Mononuclear cell (primary cell): Measurements from ENCODE around the gene GK. TPM values are rescaled to one million over a fixed set of nuclear protein-coding genes. Genes with fewer than 3 reads are reported as not detected.
"Not testable (repeated sequence)": the region's sequence is repeated elsewhere in the genome, so short reads cannot be mapped to it uniquely, and the experiment has no call there.

ENCODE experiments used
- H3K27me3 ChIP-seq: 2 replicates; pipeline ENCODE4 v1.6.0; 2011; ENCODE audit warnings: low read length, control low read depth; ENCODE audit not compliant: insufficient read depth
- H3K4me1 ChIP-seq: 2 replicates; pipeline ENCODE4 v1.5.1; 2011; ENCODE audit warnings: mild to moderate bottlenecking, low read length, control low read depth; ENCODE audit not compliant: insufficient read depth
- H3K4me3 ChIP-seq: 2 replicates; pipeline ENCODE4 v1.5.1; 2011; ENCODE audit warnings: mild to moderate bottlenecking, low read length, moderate library complexity
- H3K9me3 ChIP-seq: 2 replicates; pipeline ENCODE4 v1.5.1; 2011; ENCODE audit warnings: low read depth, mild to moderate bottlenecking, control low read depth, low read length
- total RNA-seq: library from RNA; depleted of rRNA; stranded (reverse); fragments of >200 nt; gene quantifications from one replicate; pipeline ENCODE4 v1.2.3, GENCODE V29; 2012

The GK gene
- 4.8 TPM for total RNA-seq

- Histone ChIP-seq H3K4me1 (peaks cover 51% of the 10 kb centered on the region), H3K4me3 (peak within 1 kb of the TSS; percentile 65), H3K27me3 (no peaks in the 10 kb centered on the region), H3K9me3 (no peaks in the 10 kb centered on the region)
Observed at GRCh38 chrX:30653415-30654131, at the start of gene GK. Gene GK, plus strand, starts transcription at chrX:30653423. Its CDS starts 115 bp downstream, at chrX:30653538.

DNA sequence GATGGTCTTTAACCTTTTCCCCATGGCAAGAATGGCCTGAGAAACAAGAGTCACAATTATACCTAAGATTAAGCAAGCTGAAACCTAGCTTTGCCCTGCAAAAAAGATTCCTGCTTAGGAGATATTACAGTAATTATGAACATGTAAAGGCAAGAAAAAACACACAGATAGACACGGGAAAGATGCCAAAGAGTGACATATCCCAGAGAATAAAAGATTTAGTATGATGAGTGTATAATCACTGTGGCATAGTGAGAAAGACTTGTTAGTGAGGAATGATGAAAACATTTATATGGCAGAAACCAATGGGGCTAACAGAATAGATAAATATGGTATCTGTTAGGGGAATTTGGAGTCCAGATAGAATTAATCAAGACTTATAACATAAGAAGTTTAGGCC, 46.1 kb upstream of the GK start:
- H3K4me3 ChIP-seq, result no peak overlapping the region
- no peaks in the 10 kb centered on the region for H3K27me3 ChIP-seq
- H3K4me1 ChIP-seq, result no peaks in the 10 kb centered on the region
- no peaks in the 10 kb centered on the region for H3K9me3 ChIP-seq

- no peaks in the 10 kb centered on the region for H3K27me3 ChIP-seq
- no peak overlapping the region for H3K4me3 ChIP-seq
- no peaks in the 10 kb centered on the region for H3K9me3 ChIP-seq
- peaks cover 5% of the 10 kb centered on the region for H3K4me1 ChIP-seq
Observed at GRCh38 chrX:30610026-30610425, 43.2 kb upstream of the GK start.

- Histone ChIP-seq H3K9me3 (no peaks in the 10 kb centered on the region), H3K4me1 (peaks cover 5% of the 10 kb centered on the region), H3K27me3 (no peaks in the 10 kb centered on the region), H3K4me3 (peak overlapping the region; percentile 12)
Observed at GRCh38 chrX:30612250-30612655, 41.0 kb upstream of the GK start.

DNA sequence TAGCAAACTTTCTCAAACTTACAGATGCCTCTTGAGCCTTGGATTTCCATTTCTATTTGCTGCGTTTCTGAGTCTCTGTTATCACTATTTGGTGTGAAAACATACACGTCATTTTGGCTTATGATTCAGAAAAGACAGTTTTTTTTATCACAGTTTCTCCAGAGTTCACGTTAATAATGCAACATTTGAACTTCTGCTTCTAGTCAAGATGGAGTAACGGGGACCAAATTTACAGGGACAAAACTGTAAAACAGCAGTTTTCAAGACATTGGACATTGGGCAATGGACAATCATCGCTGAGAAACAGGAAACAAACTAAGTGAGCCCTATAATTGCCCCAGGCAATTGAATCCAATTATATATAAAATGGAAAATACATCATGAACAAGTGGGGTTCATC, 39.5 kb upstream of the GK start:
- H3K4me3 ChIP-seq, result no peak overlapping the region
- H3K4me1 ChIP-seq, result peaks cover 5% of the 10 kb centered on the region
- H3K27me3 ChIP-seq, result no peaks in the 10 kb centered on the region
- no peaks in the 10 kb centered on the region for H3K9me3 ChIP-seq

DNA sequence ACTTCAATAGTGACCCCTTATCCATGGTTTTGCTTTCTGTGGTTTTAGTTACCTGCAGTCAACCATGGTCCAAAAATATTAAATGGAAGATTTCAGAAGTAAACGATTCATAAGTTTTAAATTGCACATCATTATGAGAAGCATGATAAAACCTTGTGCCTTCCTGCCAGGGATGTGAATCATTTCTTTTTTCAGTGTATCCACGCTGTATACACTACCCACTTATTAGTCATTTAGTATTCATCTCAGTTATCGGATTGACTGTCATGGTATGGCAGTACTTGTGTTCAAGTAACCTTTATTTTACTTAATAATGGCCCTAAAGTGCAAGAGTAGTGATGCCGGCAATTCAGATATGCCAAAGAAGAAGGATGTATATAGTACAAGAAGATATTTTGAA, 38.0 kb upstream of the GK start:
- H3K4me1 ChIP-seq, result peaks cover 14% of the 10 kb centered on the region
- H3K27me3 ChIP-seq, result no peaks in the 10 kb centered on the region
- H3K4me3 ChIP-seq, result no peak overlapping the region
- no peaks in the 10 kb centered on the region for H3K9me3 ChIP-seq

DNA sequence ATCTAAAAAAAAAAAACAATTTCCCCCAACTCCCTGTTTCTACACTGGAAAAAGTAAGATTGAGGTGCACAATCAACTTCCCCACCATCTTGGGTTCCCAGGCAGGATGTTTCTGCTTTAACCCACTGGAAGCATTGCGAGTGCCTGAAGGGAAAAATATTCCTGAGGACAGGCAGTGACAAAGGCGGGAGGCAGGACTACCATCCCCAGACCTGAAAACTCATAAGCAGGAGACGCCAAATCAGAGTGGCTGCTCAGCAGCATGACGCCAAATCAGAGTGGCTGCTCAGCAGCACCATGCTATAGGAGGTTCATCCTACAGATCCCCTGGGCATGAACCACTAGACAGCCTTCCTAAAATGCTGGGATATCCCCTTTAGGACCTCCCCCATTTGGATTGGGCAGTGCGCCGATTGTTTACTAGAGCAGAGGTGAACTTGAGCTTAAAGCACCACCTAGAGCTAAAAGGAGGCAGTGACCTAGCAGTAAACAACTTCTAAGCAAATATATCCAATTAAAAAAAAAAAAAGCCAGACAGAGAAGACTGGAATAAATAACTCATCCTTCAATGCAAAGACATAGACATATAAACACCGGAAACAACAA, 35.0 kb upstream of the GK start:
- Histone ChIP-seq H3K4me3 (no peak overlapping the region), H3K27me3 (no peaks in the 10 kb centered on the region), H3K4me1 (peaks cover 21% of the 10 kb centered on the region), H3K9me3 (no peaks in the 10 kb centered on the region)

GRCh38 chrX:30620125-30620524, 33.1 kb upstream of the GK start:
- Histone ChIP-seq H3K4me1 (peaks cover 16% of the 10 kb centered on the region), H3K4me3 (no peak overlapping the region), H3K27me3 (no peaks in the 10 kb centered on the region), H3K9me3 (no peaks in the 10 kb centered on the region)

DNA sequence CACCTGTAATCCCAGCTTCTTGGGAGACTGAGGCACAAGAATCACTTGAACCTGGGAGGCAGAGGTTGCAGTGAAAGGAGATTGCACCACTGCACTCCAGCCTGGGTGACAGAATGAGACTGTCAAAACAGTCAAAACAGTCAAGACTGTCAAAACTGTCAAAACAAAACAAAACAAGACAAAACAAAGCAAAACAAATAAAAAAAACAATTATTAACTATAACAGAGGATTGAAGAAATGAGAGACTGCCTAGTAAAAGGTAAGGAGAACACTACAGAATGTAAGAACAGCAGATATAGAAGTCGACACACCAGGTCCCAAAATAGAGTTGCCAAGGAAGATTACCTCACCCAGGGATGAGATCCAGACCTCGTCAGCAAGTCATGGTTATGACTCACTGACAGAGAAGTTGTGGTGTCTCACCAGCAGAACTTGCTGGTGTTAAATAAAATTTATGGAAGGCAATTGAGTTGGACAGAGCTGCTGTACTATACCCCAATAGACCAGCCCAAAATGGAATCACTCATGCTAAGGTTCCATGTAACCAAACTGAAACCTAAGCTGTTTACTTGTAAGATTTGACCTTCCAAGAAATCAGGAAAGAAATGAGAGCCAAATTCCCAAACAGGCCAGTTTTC, 32.1 kb upstream of the GK start:
- Histone ChIP-seq H3K27me3 (no peaks in the 10 kb centered on the region), H3K4me1 (peaks cover 16% of the 10 kb centered on the region), H3K4me3 (no peak overlapping the region), H3K9me3 (no peaks in the 10 kb centered on the region)

DNA sequence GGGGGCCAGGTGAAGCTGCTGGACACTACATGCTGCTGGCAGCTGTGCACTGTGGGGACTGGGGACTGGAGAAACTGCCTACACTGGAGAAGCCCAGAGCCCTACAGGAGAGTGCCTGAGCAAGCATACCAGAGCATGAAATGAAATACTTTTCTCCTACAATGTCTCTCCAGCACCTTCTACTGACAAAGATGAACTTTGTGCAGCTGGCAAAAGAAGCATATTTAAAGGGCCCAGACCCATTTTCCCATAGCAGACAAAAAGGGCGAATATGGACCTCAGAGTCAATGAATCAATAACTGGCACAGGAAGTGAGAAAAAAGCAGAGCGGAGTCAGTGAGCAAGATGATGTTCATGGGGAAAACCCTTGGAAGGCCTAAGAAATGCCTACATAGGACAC, 30.9 kb upstream of the GK start:
- Histone ChIP-seq H3K27me3 (no peaks in the 10 kb centered on the region), H3K4me1 (peaks cover 19% of the 10 kb centered on the region), H3K4me3 (no peak overlapping the region), H3K9me3 (no peaks in the 10 kb centered on the region)

GRCh38 chrX:30626402-30626801, 26.8 kb upstream of the GK start:
- no peaks in the 10 kb centered on the region for H3K27me3 ChIP-seq
- H3K4me1 ChIP-seq, result peaks cover 15% of the 10 kb centered on the region
- no peaks in the 10 kb centered on the region for H3K9me3 ChIP-seq
- H3K4me3 ChIP-seq, result no peak overlapping the region

DNA sequence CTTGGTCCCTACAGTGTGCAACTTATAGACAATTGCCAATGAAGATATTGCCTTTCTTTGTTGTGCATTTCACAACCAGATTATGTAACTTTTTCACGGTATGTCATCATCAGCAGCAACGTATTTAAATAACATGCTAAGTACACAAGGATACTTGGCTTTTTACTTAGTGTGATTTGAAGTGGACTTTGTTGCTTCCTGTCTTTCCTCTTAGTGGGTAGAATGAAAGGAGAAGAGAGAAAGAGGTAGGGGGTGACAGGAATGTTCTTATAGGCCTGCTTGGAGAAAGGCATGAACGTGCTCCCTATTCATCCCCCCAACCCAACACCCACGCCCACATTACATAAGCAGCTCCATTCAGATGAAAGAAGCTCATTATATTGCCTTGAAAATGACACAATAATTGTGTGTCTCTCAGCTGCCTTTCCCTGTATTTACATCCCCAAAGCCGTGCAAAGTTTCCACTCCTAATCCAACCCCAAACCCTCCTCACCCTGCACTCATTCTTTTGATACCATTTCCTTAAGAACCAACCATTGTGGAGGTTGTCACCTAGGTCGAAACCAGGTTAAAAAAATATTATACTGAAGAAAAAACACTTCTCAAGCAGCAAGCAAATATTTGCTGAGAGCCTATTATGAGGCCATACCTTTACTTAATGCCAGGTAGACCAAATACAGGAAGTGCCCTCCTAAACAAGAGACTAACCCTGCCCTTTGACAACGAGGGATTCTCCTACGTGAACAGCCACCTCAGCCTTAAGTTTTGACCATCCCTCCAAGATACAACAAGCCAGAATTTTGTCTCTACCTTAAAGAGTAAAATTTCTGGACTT, 25.2 kb upstream of the GK start:
- Histone ChIP-seq H3K9me3 (no peaks in the 10 kb centered on the region), H3K27me3 (no peaks in the 10 kb centered on the region), H3K4me1 (peaks cover 15% of the 10 kb centered on the region), H3K4me3 (no peak overlapping the region)

- not testable (repeated sequence) for H3K27me3 ChIP-seq, H3K4me1 ChIP-seq, H3K9me3 ChIP-seq, H3K4me3 ChIP-seq
Observed at GRCh38 chrX:30634070-30634469, 19.2 kb upstream of the GK start.

DNA sequence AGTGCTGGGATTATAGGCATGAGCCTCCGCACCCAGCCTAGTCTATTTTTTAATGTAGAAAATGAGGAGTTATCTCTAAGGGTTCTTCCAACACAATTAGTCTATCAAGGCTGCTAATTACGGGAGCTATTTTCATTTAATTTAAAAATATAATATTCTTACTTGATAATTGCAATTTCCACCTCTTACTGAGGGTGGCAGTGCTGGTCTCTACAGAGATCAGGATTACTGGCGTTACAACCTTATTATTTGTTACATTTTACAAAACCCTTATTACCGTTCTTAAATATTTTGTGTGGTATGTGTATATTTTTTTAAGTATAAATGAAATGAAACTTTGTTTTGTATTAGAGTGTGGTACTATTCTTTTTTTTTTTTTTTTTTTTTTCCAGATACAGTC, 17.6 kb upstream of the GK start:
- Histone ChIP-seq H3K4me1 (peaks cover 18% of the 10 kb centered on the region), H3K27me3 (no peaks in the 10 kb centered on the region), H3K9me3 (no peaks in the 10 kb centered on the region), H3K4me3 (no peak overlapping the region)
